Keratinocyte (primary cell): ENCODE measurements around the gene TTC22. TPM values are rescaled to one million over a fixed set of nuclear protein-coding genes. Genes with fewer than 3 reads are reported as not detected.

Experiments used
- DNase-seq: peaks from one replicate; pipeline ENCODE4 v3.0.0-alpha.2; 2011; ENCODE audit warnings: low read depth, missing footprints, low spot score
- FAIRE-seq: peaks from 2 replicates; lab custom pipeline; 2011; peaks lifted over from hg19 to GRCh38; lab: Jason Lieb, UNC
- H2AFZ ChIP-seq: 2 replicates; pipeline ENCODE4 v1.6.0; 2012; ENCODE audit warnings: low read length, control low read depth, inconsistent platforms; ENCODE audit not compliant: control insufficient read depth
- H3K27ac ChIP-seq: 2 replicates; pipeline ENCODE4 v1.5.1; 2011; ENCODE audit warnings: low read length; ENCODE audit not compliant: control insufficient read depth, insufficient read depth
- H3K27me3 ChIP-seq: 3 replicates; pipeline ENCODE4 v1.6.0; 2011; ENCODE audit warnings: low read length; ENCODE audit not compliant: control insufficient read depth, insufficient read depth; ENCODE audit errors: extremely low read depth
- H3K36me3 ChIP-seq, 2 experiments: 2 replicates in 1 of 2; 3 replicates in 1 of 2; pipeline ENCODE4 v1.5.1; 2011; ENCODE audit warnings: low read length in 2 of 2, mild to moderate bottlenecking in 1 of 2; ENCODE audit not compliant: control insufficient read depth in 2 of 2, insufficient read depth in 2 of 2; ENCODE audit errors: extremely low read depth in 1 of 2
- H3K4me1 ChIP-seq: 3 replicates; pipeline ENCODE4 v1.5.1; 2011; ENCODE audit warnings: low read length; ENCODE audit not compliant: control insufficient read depth, insufficient read depth; ENCODE audit errors: extremely low read depth
- H3K4me2 ChIP-seq: 3 replicates; pipeline ENCODE4 v1.6.0; 2011; ENCODE audit warnings: low read depth, low read length; ENCODE audit not compliant: control insufficient read depth, insufficient read depth; ENCODE audit errors: extremely low read depth
- H3K4me3 ChIP-seq, 3 experiments: fragments of 200-600 bp in 1 of 3; sonication (generic) in 1 of 3; 2 replicates in 2 of 3; 3 replicates in 1 of 3; pipeline ENCODE4 v1.5.1; 2011 to 2016; ENCODE audit warnings: low read length in 3 of 3, mild to moderate bottlenecking in 3 of 3, control low read depth in 2 of 3, inconsistent platforms in 1 of 3, low read depth in 1 of 3, mixed read lengths in 1 of 3, mixed run types in 1 of 3, moderate library complexity in 1 of 3; ENCODE audit not compliant: control insufficient read depth in 2 of 3, insufficient read depth in 2 of 3; ENCODE audit errors: extremely low read depth in 1 of 3
- H3K79me2 ChIP-seq: 2 replicates; pipeline ENCODE4 v1.6.0; 2012; ENCODE audit warnings: low read length; ENCODE audit not compliant: control insufficient read depth, insufficient read depth
- H3K9ac ChIP-seq: 3 replicates; pipeline ENCODE4 v1.6.0; 2011; ENCODE audit warnings: low read length; ENCODE audit not compliant: control insufficient read depth, insufficient read depth; ENCODE audit errors: extremely low read depth
- H3K9me1 ChIP-seq: 3 replicates; pipeline ENCODE4 v1.6.0; 2011; ENCODE audit warnings: low read length; ENCODE audit not compliant: control insufficient read depth, insufficient read depth; ENCODE audit errors: extremely low read depth
- H3K9me3 ChIP-seq: 2 replicates; pipeline ENCODE4 v1.5.1; 2012; ENCODE audit warnings: low read depth, low read length; ENCODE audit not compliant: control insufficient read depth
- H4K20me1 ChIP-seq: 3 replicates; pipeline ENCODE4 v1.6.0; 2011; ENCODE audit warnings: low read length; ENCODE audit not compliant: control insufficient read depth, insufficient read depth; ENCODE audit errors: extremely low read depth
- CTCF ChIP-seq, 3 experiments: IDR thresholded peaks in 1 of 3; conservative IDR thresholded peaks in 1 of 3; optimal IDR thresholded peaks in 1 of 3; 2 replicates in 2 of 3; 3 replicates in 1 of 3; pipeline versions ENCODE3 to v1.5.1; 2011; ENCODE audit warnings: low read length in 3 of 3, mild to moderate bottlenecking in 3 of 3, moderate library complexity in 2 of 3, control low read depth in 1 of 3, inconsistent platforms in 1 of 3; ENCODE audit not compliant: insufficient read depth in 2 of 3; ENCODE audit errors: extremely low read depth in 1 of 3
- EZH2 ChIP-seq: IDR thresholded peaks from one replicate; pipeline ENCODE4 v1.6.1; 2012; ENCODE audit warnings: inconsistent platforms, mild to moderate bottlenecking, low read length, moderate library complexity
- dilution Hi-C: fragments of 300-500 bp; cut with MboI; formaldehyde crosslinking; loops from one replicate; pipeline ENCODE4 v1.7.0; 2020; ENCODE audit warnings: low sequenced_read_pairs; ENCODE audit not compliant: extremely low pct_ligation_motif_present
- polyA plus RNA-seq, 5 experiments: library from polyadenylated mRNA; depleted of rRNA in 3 of 5; stranded (reverse) in 3 of 5; stranded (forward) in 1 of 5; unstranded in 1 of 5; fragments of >200 nt; gene quantifications; 1 replicate in 1 of 5; 2 replicates in 3 of 5; 3 replicates in 1 of 5; pipeline versions ENCODE4 v1.2.1 to v1.2.3, GENCODE V29; 2011 to 2012; ENCODE audit warnings: missing spikeins in 2 of 5, low read depth in 1 of 5, low replicate concordance in 1 of 5

Gene TTC22
- polyA plus RNA-seq, 1 donor (not counting 4 experiments of a cell fraction or from before 2014, with no cell fraction given): 5.1 TPM

- H3K4me3 ChIP-seq: no peak overlapping the region
- DNase-seq: no peak
- H2AFZ ChIP-seq: no peak overlapping the region
- peaks cover 10% of the 10 kb centered on the region for H3K4me1 ChIP-seq
- no peaks in the 10 kb centered on the region for H3K9me3 ChIP-seq
- H3K27ac ChIP-seq: no peak overlapping the region
- H3K36me3 ChIP-seq: no peaks in the 10 kb centered on the region
- no peak overlapping the region for H3K9ac ChIP-seq
- dilution Hi-C loops: no loop called here
- no peaks in the 10 kb centered on the region for H4K20me1 ChIP-seq
- TF ChIP-seq CTCF (optimal IDR thresholded peaks at IDR 0.05 in 1 of 3, IDR thresholded peaks at IDR 0.05 in 1 of 3, conservative IDR thresholded peaks at IDR 0.05 in 1 of 3; ENCODE audit: extremely low read depth in 1 of 3, insufficient read depth in 2 of 3, low read length in 3 of 3) (no peak), EZH2 (no peak)
- no peak for FAIRE-seq
- H3K4me2 ChIP-seq: peak overlapping the region; percentile 54
- no peaks in the 10 kb centered on the region for H3K9me1 ChIP-seq
- H3K27me3 ChIP-seq: peaks cover 7% of the 10 kb centered on the region
- no peaks in the 10 kb centered on the region for H3K79me2 ChIP-seq
These were observed 17.5 kb upstream of the TTC22 start for GRCh38 chr1:54818461-54819194.

- Histone ChIP-seq H3K9ac (no peak overlapping the region), H3K27me3 (peaks cover 7% of the 10 kb centered on the region), H3K9me1 (no peaks in the 10 kb centered on the region), H3K4me2 (no peak overlapping the region), H3K4me3 (no peak overlapping the region), H3K9me3 (no peaks in the 10 kb centered on the region), H3K36me3 (no peaks in the 10 kb centered on the region), H3K4me1 (peaks cover 10% of the 10 kb centered on the region), H2AFZ (no peak overlapping the region), H3K79me2 (no peaks in the 10 kb centered on the region), H4K20me1 (no peaks in the 10 kb centered on the region), H3K27ac (no peak overlapping the region)
- dilution Hi-C loops: no loop called here
- DNase-seq (no peak), FAIRE-seq (no peak)
- no peak for TF ChIP-seq CTCF (optimal IDR thresholded peaks at IDR 0.05 in 1 of 3, IDR thresholded peaks at IDR 0.05 in 1 of 3, conservative IDR thresholded peaks at IDR 0.05 in 1 of 3; ENCODE audit: extremely low read depth in 1 of 3, insufficient read depth in 2 of 3, low read length in 3 of 3)
- no peak for TF ChIP-seq EZH2
These were observed 15.8 kb upstream of the TTC22 start for GRCh38 chr1:54816951-54817350.
